T-helper 1 cell (primary cell): Measurements from ENCODE around the gene PPP1R12A.
A peak's percentile ranks its signal among the peaks of the same experiment; 100 is the strongest.

ENCODE experiments used
- DNase-seq, 5 donors: peaks; one replicate each; pipeline ENCODE4 v3.0.0-alpha.2; 2012 to 2020

The PPP1R12A gene

GRCh38 chr12:79935624-79936345 lies 888 bp upstream of the PPP1R12A start:
- peak in 1 of 5 donors; percentile 52 for DNase-seq

GRCh38 chr12:79934281-79935020 lies 446 bp downstream of the PPP1R12A start:
- peak; percentile 16 to 51 (median 32) for DNase-seq

GRCh38 chr12:79933532-79934264 lies 1.2 kb downstream of the PPP1R12A start:
- DNase-seq = peak in 1 of 5 donors; percentile 51

GRCh38 chr12:79933043-79933442 lies 1.9 kb downstream of the PPP1R12A start:
- no peak for DNase-seq

- DNase-seq = no peak
These were observed 2.5 kb downstream of the PPP1R12A start for GRCh38 chr12:79932357-79932756.

GRCh38 chr12:79929065-79929464 lies 5.8 kb downstream of the PPP1R12A start:
- no peak for DNase-seq

GRCh38 chr12:79927772-79928474 lies 7.0 kb downstream of the PPP1R12A start:
- DNase-seq = peak in 3 of 5 donors; percentile 29 to 88 (median 36)

GRCh38 chr12:79926951-79927350 lies 7.9 kb downstream of the PPP1R12A start:
- no peak for DNase-seq

- DNase-seq = no peak
These were observed 9.4 kb downstream of the PPP1R12A start for GRCh38 chr12:79925492-79925891.

- no peak for DNase-seq
These were observed 13.1 kb downstream of the PPP1R12A start for GRCh38 chr12:79921786-79922185.

- DNase-seq = no peak
These were observed 14.3 kb downstream of the PPP1R12A start for GRCh38 chr12:79920421-79921238.

- no peak for DNase-seq
These were observed 15.1 kb downstream of the PPP1R12A start for GRCh38 chr12:79919762-79920161.

- DNase-seq = no peak
These were observed 18.1 kb downstream of the PPP1R12A start for GRCh38 chr12:79916826-79917225.

- no peak for DNase-seq
These were observed 22.8 kb downstream of the PPP1R12A start for GRCh38 chr12:79911889-79912656.

- DNase-seq = no peak
These were observed 26.5 kb downstream of the PPP1R12A start for GRCh38 chr12:79908366-79908765.

GRCh38 chr12:79901506-79901905 lies 33.4 kb downstream of the PPP1R12A start:
- DNase-seq = no peak

- DNase-seq = no peak
These were observed 33.9 kb downstream of the PPP1R12A start for GRCh38 chr12:79900951-79901350.

GRCh38 chr12:79900199-79900598 lies 34.7 kb downstream of the PPP1R12A start:
- DNase-seq = no peak

GRCh38 chr12:79897617-79898016 lies 37.3 kb downstream of the PPP1R12A start:
- no peak for DNase-seq

GRCh38 chr12:79895804-79896203 lies 39.1 kb downstream of the PPP1R12A start:
- DNase-seq = no peak

- no peak for DNase-seq
These were observed 39.8 kb downstream of the PPP1R12A start for GRCh38 chr12:79895071-79895470.
